Endothelial cell of umbilical vein (primary cell): Measurements from ENCODE around the gene SLC66A2. TPM values are rescaled to one million over a fixed set of nuclear protein-coding genes. Genes with fewer than 3 reads are reported as not detected.

ENCODE experiments used
- BruUV-seq: library from RNA; stranded (reverse); fragments of 400-500 nt; replicated peaks from 2 replicates; lab custom pipeline; 2021; lab: Mats Ljungman, UMichigan
- CTCF ChIA-PET: fragments of 300-600, 350-600 bp; sonication (Branson Sonifier 250); formaldehyde crosslinking; loops from one replicate; lab custom pipeline; 2021; ENCODE audit warnings: antibody characterized with exemption, inconsistent platforms; lab: Charles Lee
- POLR2A ChIA-PET: fragments of 300-600, 350-600 bp; sonication (Branson Sonifier 250); formaldehyde crosslinking; loops from one replicate; lab custom pipeline; 2021; ENCODE audit warnings: antibody characterized with exemption, inconsistent platforms; lab: Charles Lee
- DNase-seq: peaks from one replicate; pipeline ENCODE4 v3.0.0-alpha.2; 2011; ENCODE audit warnings: low read depth, low spot score
- FAIRE-seq: peaks from 2 replicates; lab custom pipeline; 2011; peaks lifted over from hg19 to GRCh38; lab: Jason Lieb, UNC
- H2AFZ ChIP-seq: 2 replicates; pipeline ENCODE4 v1.6.0; 2012; ENCODE audit warnings: low read depth, low read length, control low read depth, inconsistent platforms
- H3K27ac ChIP-seq: 2 replicates; pipeline ENCODE4 v1.5.1; 2011; ENCODE audit warnings: low read depth, mild to moderate bottlenecking, control low read depth, low read length, moderate library complexity; ENCODE audit not compliant: insufficient read depth
- H3K27me3 ChIP-seq, 2 experiments: 2 replicates each; pipeline versions ENCODE4 v1.6.0 to v1.6.1; 2011; ENCODE audit warnings: low read length in 2 of 2, mixed read lengths in 1 of 2; ENCODE audit not compliant: control insufficient read depth in 2 of 2, insufficient read depth in 2 of 2
- H3K36me3 ChIP-seq, 2 experiments: 2 replicates in 1 of 2; 3 replicates in 1 of 2; pipeline ENCODE4 v1.5.1; 2011; ENCODE audit warnings: low read length in 2 of 2, mild to moderate bottlenecking in 1 of 2, moderate library complexity in 1 of 2; ENCODE audit not compliant: control insufficient read depth in 2 of 2, insufficient read depth in 2 of 2; ENCODE audit errors: extremely low read depth in 1 of 2
- H3K4me1 ChIP-seq: 3 replicates; pipeline ENCODE4 v1.5.1; 2011; ENCODE audit warnings: mild to moderate bottlenecking, low read length; ENCODE audit not compliant: control insufficient read depth, insufficient read depth; ENCODE audit errors: extremely low read depth
- H3K4me2 ChIP-seq: 2 replicates; pipeline ENCODE4 v1.6.1; 2011; ENCODE audit warnings: low read length, control low read depth, mixed read lengths; ENCODE audit not compliant: insufficient read depth
- H3K4me3 ChIP-seq, 3 experiments: fragments of 200-600 bp in 1 of 3; sonication (generic), shearing (Covaris generic) in 1 of 3; replicated peaks in 1 of 3; 2 replicates each; pipeline ENCODE4 v1.5.1; 2011 to 2016; ENCODE audit warnings: control low read depth in 3 of 3, low read length in 3 of 3, mild to moderate bottlenecking in 2 of 3, inconsistent platforms in 1 of 3, low read depth in 1 of 3, moderate library complexity in 1 of 3; ENCODE audit not compliant: insufficient read depth in 1 of 3
- H3K79me2 ChIP-seq: 2 replicates; pipeline ENCODE4 v1.6.0; 2012; ENCODE audit warnings: low read length, inconsistent platforms; ENCODE audit not compliant: control insufficient read depth, insufficient read depth
- H3K9ac ChIP-seq: replicated peaks from 2 replicates; pipeline ENCODE3; 2011; ENCODE audit warnings: low read length, control low read depth; ENCODE audit not compliant: insufficient read depth; ENCODE audit errors: extremely low read depth
- H3K9me1 ChIP-seq: replicated peaks from 3 replicates; pipeline ENCODE4 v1.6.0; 2011; ENCODE audit warnings: mild to moderate bottlenecking, low read length; ENCODE audit not compliant: control insufficient read depth, insufficient read depth; ENCODE audit errors: extremely low read depth
- H3K9me3 ChIP-seq: replicated peaks from 2 replicates; pipeline ENCODE4 v1.5.1; 2012; ENCODE audit warnings: low read length, inconsistent platforms; ENCODE audit not compliant: control insufficient read depth, insufficient read depth
- H4K20me1 ChIP-seq: replicated peaks from 2 replicates; pipeline ENCODE3; 2011; ENCODE audit warnings: mild to moderate bottlenecking, low read length; ENCODE audit not compliant: control insufficient read depth, insufficient read depth; ENCODE audit errors: extremely low read depth
- EZH2 ChIP-seq: IDR thresholded peaks from 2 replicates; pipeline ENCODE4 v1.6.1; 2012; ENCODE audit warnings: borderline replicate concordance, low read depth, mild to moderate bottlenecking, moderate library complexity, low read length, inconsistent platforms; ENCODE audit not compliant: severe bottlenecking
- FOS ChIP-seq: IDR thresholded peaks from 2 replicates; pipeline ENCODE4 v1.6.1; 2011; ENCODE audit warnings: mild to moderate bottlenecking, low read length, moderate library complexity, borderline replicate concordance; ENCODE audit not compliant: insufficient read depth
- GATA2 ChIP-seq: IDR thresholded peaks from 2 replicates; pipeline ENCODE4 v1.7.0; 2011; ENCODE audit warnings: low read depth, mild to moderate bottlenecking, moderate library complexity, mixed read lengths, low read length; ENCODE audit not compliant: insufficient read length, insufficient read depth
- JUN ChIP-seq: IDR thresholded peaks from 2 replicates; pipeline ENCODE4 v1.6.1; 2011; ENCODE audit warnings: borderline replicate concordance, low read depth; ENCODE audit not compliant: insufficient read length, insufficient read depth
- MAX ChIP-seq: IDR thresholded peaks from 2 replicates; pipeline ENCODE4 v1.6.1; 2011; ENCODE audit not compliant: insufficient read depth, insufficient read length
- MYC ChIP-seq: IDR thresholded peaks from one replicate; pipeline ENCODE4 v1.6.1; 2011; ENCODE audit warnings: mild to moderate bottlenecking, low read depth, low read length
- POLR2A ChIP-seq: IDR thresholded peaks from 2 replicates; pipeline ENCODE4 v1.6.1; 2012; ENCODE audit warnings: low read depth, mild to moderate bottlenecking, control low read depth, low read length
- POLR2AphosphoS5 ChIP-seq: IDR thresholded peaks from 2 replicates; pipeline ENCODE4 v1.6.1; 2012; ENCODE audit warnings: low read depth, mild to moderate bottlenecking, control low read depth, low read length, moderate library complexity; ENCODE audit not compliant: insufficient read depth
- dilution Hi-C: fragments of 300-500 bp; cut with MboI; formaldehyde crosslinking; loops from one replicate; pipeline ENCODE4 v1.15.0; 2019; ENCODE audit warnings: low sequenced_read_pairs; ENCODE audit not compliant: extremely low pct_ligation_motif_present
- intact Hi-C: fragments of 100-400 bp; cut with micrococcal nuclease; formaldehyde crosslinking; loops from one replicate; pipeline ENCODE4 v1.10.0; 2022
- polyA plus RNA-seq, 4 experiments: library from polyadenylated mRNA; depleted of rRNA in 3 of 4; stranded (reverse) in 3 of 4; unstranded in 1 of 4; fragments of >200 nt; gene quantifications; 2 replicates each; pipeline versions ENCODE4 v1.2.1 to v1.2.3, GENCODE V29; 2011 to 2012; ENCODE audit warnings: missing spikeins in 1 of 4
- total RNA-seq: library from RNA; stranded (reverse); gene quantifications from 2 replicates; pipeline ENCODE4 v1.2.3, GENCODE V29; 2021
- TF ChIP-seq, protein P1 (sequence below), 2 donors: IDR thresholded peaks; 1 replicate in 1 of 2; 2 replicates in 1 of 2; pipeline ENCODE4 v1.5.1; 2011; ENCODE audit warnings: low read length in 2 of 2, mild to moderate bottlenecking in 2 of 2, moderate library complexity in 2 of 2, control low read depth in 1 of 2, inconsistent platforms in 1 of 2, low read depth in 1 of 2; ENCODE audit not compliant: insufficient read depth in 1 of 2; ENCODE audit errors: extremely low read depth in 1 of 2

The SLC66A2 gene
- total and polyA plus RNA-seq, 2 donors (not counting 3 experiments of a cell fraction or from before 2014, with no cell fraction given): 32.5 to 37.1 TPM

GRCh38 chr18:79935499-79935898 is 16.0 kb downstream of the SLC66A2 start:
- H4K20me1 ChIP-seq: no peaks in the 10 kb centered on the region
- intact Hi-C loops: no loop called here
- H3K4me3 ChIP-seq: no peak overlapping the region
- H3K9me1 ChIP-seq: no peaks in the 10 kb centered on the region
- no peak overlapping the region for H3K9ac ChIP-seq
- H3K4me2 ChIP-seq: no peak overlapping the region
- no peaks in the 10 kb centered on the region for H3K27me3 ChIP-seq
- FAIRE-seq (no peak), DNase-seq (no peak)
- no peak overlapping the region for H3K27ac ChIP-seq
- no TSS peak for BruUV-seq
- no peak overlapping the region for H2AFZ ChIP-seq
- no peaks in the 10 kb centered on the region for H3K4me1 ChIP-seq
- dilution Hi-C loops: no loop called here
- CTCF ChIA-PET: no interaction called here
- POLR2A ChIA-PET: no interaction called here
- no peak for TF ChIP-seq GATA2
- TF ChIP-seq EZH2: no peak
- TF ChIP-seq, protein P1, sequence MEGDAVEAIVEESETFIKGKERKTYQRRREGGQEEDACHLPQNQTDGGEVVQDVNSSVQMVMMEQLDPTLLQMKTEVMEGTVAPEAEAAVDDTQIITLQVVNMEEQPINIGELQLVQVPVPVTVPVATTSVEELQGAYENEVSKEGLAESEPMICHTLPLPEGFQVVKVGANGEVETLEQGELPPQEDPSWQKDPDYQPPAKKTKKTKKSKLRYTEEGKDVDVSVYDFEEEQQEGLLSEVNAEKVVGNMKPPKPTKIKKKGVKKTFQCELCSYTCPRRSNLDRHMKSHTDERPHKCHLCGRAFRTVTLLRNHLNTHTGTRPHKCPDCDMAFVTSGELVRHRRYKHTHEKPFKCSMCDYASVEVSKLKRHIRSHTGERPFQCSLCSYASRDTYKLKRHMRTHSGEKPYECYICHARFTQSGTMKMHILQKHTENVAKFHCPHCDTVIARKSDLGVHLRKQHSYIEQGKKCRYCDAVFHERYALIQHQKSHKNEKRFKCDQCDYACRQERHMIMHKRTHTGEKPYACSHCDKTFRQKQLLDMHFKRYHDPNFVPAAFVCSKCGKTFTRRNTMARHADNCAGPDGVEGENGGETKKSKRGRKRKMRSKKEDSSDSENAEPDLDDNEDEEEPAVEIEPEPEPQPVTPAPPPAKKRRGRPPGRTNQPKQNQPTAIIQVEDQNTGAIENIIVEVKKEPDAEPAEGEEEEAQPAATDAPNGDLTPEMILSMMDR (IDR thresholded peaks at IDR 0.05; ENCODE audit: extremely low read depth in 1 of 2, insufficient read depth in 1 of 2, low read depth in 1 of 2, low read length in 2 of 2): no peak
- TF ChIP-seq POLR2AphosphoS5: no peak
- no peak for TF ChIP-seq FOS
- no peak for TF ChIP-seq MAX
- TF ChIP-seq POLR2A: no peak
- no peak for TF ChIP-seq MYC
- TF ChIP-seq JUN: no peak
- H3K36me3 ChIP-seq: peaks cover 0 to 11% of the 10 kb centered on the region in 2 experiments
- H3K9me3 ChIP-seq: peaks cover 2% of the 10 kb centered on the region
- H3K79me2 ChIP-seq: peaks cover 29% of the 10 kb centered on the region
